B cell (primary cell): ENCODE measurements around the gene CRYBG2. TPM values are rescaled to one million over a fixed set of nuclear protein-coding genes. Genes with fewer than 3 reads are reported as not detected.
A peak's percentile ranks its signal among the peaks of the same experiment; 100 is the strongest.

Experiments
- ATAC-seq: fragments of 200-7000 bp; cut with Tn5 transposase; one replicate; pipeline ENCODE4 v1.10.0; 2021; ENCODE audit warnings: low read depth, mild to moderate bottlenecking, moderate number of reproducible peaks, moderate library complexity
- CTCF ChIA-PET: fragments of 350-600 bp; sonication (Branson Sonifier 250); formaldehyde crosslinking; loops from one replicate; lab custom pipeline; 2021; ENCODE audit warnings: antibody characterized with exemption, inconsistent platforms; lab: Charles Lee
- POLR2A ChIA-PET: fragments of 350-600 bp; sonication (Branson Sonifier 250); formaldehyde crosslinking; loops from one replicate; lab custom pipeline; 2021; ENCODE audit warnings: antibody characterized with exemption; lab: Charles Lee
- DNase-seq: peaks from one replicate; pipeline ENCODE4 v3.0.0; 2013
- H2AFZ ChIP-seq: 2 replicates; pipeline ENCODE4 v1.6.1; 2012; ENCODE audit warnings: mild to moderate bottlenecking, low read depth, low read length; ENCODE audit not compliant: insufficient read depth, poor library complexity, severe bottlenecking
- H3K27ac ChIP-seq, 2 donors: 1 replicate in 1 of 2; 2 replicates in 1 of 2; pipeline ENCODE4 v1.5.1; 2012 to 2013; ENCODE audit warnings: low read length in 2 of 2, mild to moderate bottlenecking in 2 of 2, moderate library complexity in 1 of 2
- H3K27me3 ChIP-seq, 4 experiments: fragments of 200-600 bp in 1 of 4; sonication (generic) in 1 of 4; replicated peaks in 1 of 4; 1 replicate in 2 of 4; 2 replicates in 2 of 4; pipeline versions ENCODE4 v1.6.1 to v1.7.0; 2013 to 2016; ENCODE audit warnings: low read length in 3 of 4, mild to moderate bottlenecking in 2 of 4, mixed read lengths in 1 of 4, moderate library complexity in 1 of 4; ENCODE audit not compliant: insufficient read depth in 4 of 4, control insufficient read depth in 3 of 4; ENCODE audit errors: control extremely low read depth in 1 of 4
- H3K36me3 ChIP-seq, 2 experiments: replicated peaks in 1 of 2; 1 replicate in 1 of 2; 2 replicates in 1 of 2; pipeline versions ENCODE4 v1.6.1 to v1.7.1; 2013; ENCODE audit warnings: low read length in 1 of 2; ENCODE audit not compliant: insufficient read depth in 2 of 2, control insufficient read depth in 1 of 2; ENCODE audit errors: control extremely low read depth in 1 of 2, extremely low read depth in 1 of 2
- H3K4me1 ChIP-seq, 2 donors: fragments of 200-600 bp in 1 of 2; sonication (generic) in 1 of 2; 1 replicate in 1 of 2; 2 replicates in 1 of 2; pipeline versions ENCODE4 v1.5.1 to v1.6.1; 2013 to 2017; ENCODE audit warnings: low read length in 2 of 2; ENCODE audit not compliant: control insufficient read depth in 2 of 2, insufficient read depth in 2 of 2
- H3K4me2 ChIP-seq: replicated peaks from 2 replicates; pipeline ENCODE3; 2012; ENCODE audit warnings: mild to moderate bottlenecking, low read depth, low read length; ENCODE audit not compliant: poor library complexity, severe bottlenecking
- H3K4me3 ChIP-seq, 5 experiments: fragments of 200-600 bp in 1 of 5; sonication (generic) in 1 of 5; 1 replicate in 3 of 5; 2 replicates in 2 of 5; pipeline versions ENCODE4 v1.5.1 to v1.7.0; 2011 to 2016; ENCODE audit warnings: low read length in 4 of 5, mild to moderate bottlenecking in 4 of 5, low read depth in 2 of 5, control low read depth in 1 of 5, moderate library complexity in 1 of 5; ENCODE audit not compliant: insufficient read depth in 1 of 5; ENCODE audit errors: control extremely low read depth in 1 of 5, extremely low read depth in 1 of 5
- H3K79me2 ChIP-seq: fragments of 200-600 bp; sonication (generic); one replicate; pipeline ENCODE4 v1.6.0; 2016; ENCODE audit warnings: low read length; ENCODE audit not compliant: control insufficient read depth, insufficient read depth
- H3K9ac ChIP-seq: fragments of 200-600 bp; sonication (generic); 2 replicates; pipeline ENCODE4 v1.6.1; 2017; ENCODE audit warnings: mild to moderate bottlenecking, low read length, moderate library complexity
- H3K9me3 ChIP-seq, 3 donors: one replicate each; pipeline versions ENCODE4 v1.6.1 to v1.7.1; 2013; ENCODE audit warnings: low read length in 2 of 3; ENCODE audit not compliant: control insufficient read depth in 2 of 3, insufficient read depth in 1 of 3; ENCODE audit errors: control extremely low read depth in 1 of 3
- H4K20me1 ChIP-seq: 2 replicates; pipeline ENCODE4 v1.6.0; 2012; ENCODE audit warnings: mild to moderate bottlenecking, low read length; ENCODE audit not compliant: insufficient read depth, control insufficient read depth, poor library complexity, severe bottlenecking
- H3K27ac Mint-ChIP-seq: one replicate; pipeline ENCODE4 v1.8.0; 2021; ENCODE audit warnings: mixed read lengths
- H3K27me3 Mint-ChIP-seq: one replicate; pipeline ENCODE4 v1.8.0; 2021; ENCODE audit warnings: mixed read lengths
- H3K4me1 Mint-ChIP-seq: one replicate; pipeline ENCODE4 v1.8.0; 2021; ENCODE audit warnings: mixed read lengths
- H3K4me3 Mint-ChIP-seq: one replicate; pipeline ENCODE4 v1.8.0; 2021; ENCODE audit warnings: mixed read lengths
- H3K9me3 Mint-ChIP-seq: one replicate; pipeline ENCODE4 v1.8.0; 2022; ENCODE audit warnings: mixed read lengths; ENCODE audit not compliant: insufficient read depth
- EZH2 ChIP-seq: IDR thresholded peaks from 2 replicates; pipeline ENCODE4 v1.6.1; 2012; ENCODE audit warnings: borderline replicate concordance, low read depth, mild to moderate bottlenecking, moderate library complexity, low read length; ENCODE audit not compliant: insufficient read depth, poor library complexity, severe bottlenecking
- WGBS: methylation state at CpG from one replicate; pipeline ENCODE4 v1.1.5; 2013; ENCODE audit warnings: missing lambda C conversion rate; ENCODE audit not compliant: insufficient coverage; 5-methylcytosine and 5-hydroxymethylcytosine counted together
- intact Hi-C: fragments of 100-400 bp; cut with micrococcal nuclease; formaldehyde crosslinking; loops from one replicate; pipeline ENCODE4 v1.10.0; 2022
- polyA plus RNA-seq: library from polyadenylated mRNA; depleted of rRNA; stranded (reverse); fragments of >200 nt; gene quantifications from 2 replicates; pipeline ENCODE4 v1.2.3, GENCODE V29; 2012
- total RNA-seq, 2 donors: library from RNA; stranded (reverse); fragments of 120-200 nt in 1 of 2; gene quantifications; 1 replicate in 1 of 2; 2 replicates in 1 of 2; pipeline versions ENCODE4 v1.2.3 to v1.2.4, GENCODE V29; 2013 to 2022
- TF ChIP-seq, protein P1 (sequence below): fragments of 200-600 bp; IDR thresholded peaks from one replicate; pipeline ENCODE4 v1.8.0; 2022; ENCODE audit warnings: antibody characterized with exemption, mild to moderate bottlenecking

CRYBG2 gene
- total and polyA plus RNA-seq, 2 donors (not counting 1 experiment from before 2014, with no cell fraction given): 3.3 to 5.3 TPM

DNA sequence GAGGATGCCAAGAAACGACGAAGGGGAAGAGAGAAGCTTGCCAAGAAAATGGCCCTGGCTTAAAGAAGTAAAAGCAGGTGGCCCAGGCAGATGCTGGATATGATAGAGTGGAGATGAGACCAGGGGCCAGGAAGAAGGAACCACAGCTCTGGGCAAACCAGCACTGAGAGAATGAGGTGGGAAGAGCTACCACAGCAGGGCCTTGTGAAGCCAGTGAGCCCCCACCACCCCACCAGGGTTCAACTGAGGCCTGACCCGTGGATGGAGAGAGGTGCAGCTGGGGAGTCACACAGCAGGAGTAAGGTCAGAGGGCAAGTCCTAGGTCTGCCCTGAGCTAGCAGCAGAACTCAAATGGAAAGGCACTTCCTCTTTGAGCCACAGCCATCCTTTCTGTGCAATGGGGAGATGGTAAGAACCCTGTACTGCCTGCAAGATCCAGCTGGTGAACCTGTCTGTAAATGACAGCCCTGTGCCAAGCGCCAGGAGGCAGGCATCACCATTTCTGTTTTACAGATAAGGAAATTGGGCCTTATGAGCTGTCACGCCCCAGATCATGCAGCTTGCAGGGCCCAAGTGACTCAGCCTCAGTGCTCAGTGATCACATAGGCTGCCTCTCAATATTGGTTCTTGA is 65.5 kb downstream of the CRYBG2 start:
- no peaks in the 10 kb centered on the region for H3K9me3 Mint-ChIP-seq
- no peak overlapping the region for H3K9ac ChIP-seq
- peaks cover 23% of the 10 kb centered on the region for H3K79me2 ChIP-seq
- peak overlapping the region; percentile 97 for H3K27ac Mint-ChIP-seq
- intact Hi-C loops: loop anchor here (5.0 to 10.0 kb wide), 3 partner anchors 56 to 1886 kb away; partner anchors contain the start of genes CEP85, HMGN2 and PTAFR
- TF ChIP-seq, protein P1, sequence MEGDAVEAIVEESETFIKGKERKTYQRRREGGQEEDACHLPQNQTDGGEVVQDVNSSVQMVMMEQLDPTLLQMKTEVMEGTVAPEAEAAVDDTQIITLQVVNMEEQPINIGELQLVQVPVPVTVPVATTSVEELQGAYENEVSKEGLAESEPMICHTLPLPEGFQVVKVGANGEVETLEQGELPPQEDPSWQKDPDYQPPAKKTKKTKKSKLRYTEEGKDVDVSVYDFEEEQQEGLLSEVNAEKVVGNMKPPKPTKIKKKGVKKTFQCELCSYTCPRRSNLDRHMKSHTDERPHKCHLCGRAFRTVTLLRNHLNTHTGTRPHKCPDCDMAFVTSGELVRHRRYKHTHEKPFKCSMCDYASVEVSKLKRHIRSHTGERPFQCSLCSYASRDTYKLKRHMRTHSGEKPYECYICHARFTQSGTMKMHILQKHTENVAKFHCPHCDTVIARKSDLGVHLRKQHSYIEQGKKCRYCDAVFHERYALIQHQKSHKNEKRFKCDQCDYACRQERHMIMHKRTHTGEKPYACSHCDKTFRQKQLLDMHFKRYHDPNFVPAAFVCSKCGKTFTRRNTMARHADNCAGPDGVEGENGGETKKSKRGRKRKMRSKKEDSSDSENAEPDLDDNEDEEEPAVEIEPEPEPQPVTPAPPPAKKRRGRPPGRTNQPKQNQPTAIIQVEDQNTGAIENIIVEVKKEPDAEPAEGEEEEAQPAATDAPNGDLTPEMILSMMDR: no peak
- TF ChIP-seq EZH2: no peak
- peak; percentile 77 for DNase-seq
- peak overlapping the region; percentile 86 for H3K4me3 Mint-ChIP-seq
- 4% methylated on average over 4 of the region's 5 CpGs for WGBS
- CTCF ChIA-PET: interaction anchor here (1.3 to 26.4 kb wide), 12 partner anchors 9 to 169 kb away, joined by 3 to 1400 read pairs (median 5); partner anchors contain the start of genes CD52, CEP85, SH3BGRL3 and UBXN11
- H3K4me2 ChIP-seq: peak overlapping the region; percentile 65
- peak overlapping the region in 3 of 5 experiments; percentile 5 to 44 (median 19) for H3K4me3 ChIP-seq
- ATAC-seq: peak; percentile 3
- H3K27ac ChIP-seq: peak overlapping the region; percentile 93 to 96
- H3K27me3 Mint-ChIP-seq: no peaks in the 10 kb centered on the region
- no peaks in the 10 kb centered on the region for H3K9me3 ChIP-seq
- H3K4me1 Mint-ChIP-seq: peaks cover 95% of the 10 kb centered on the region
- H3K4me1 ChIP-seq: peaks cover 98 to 100% of the 10 kb centered on the region in 2 donors
- no peak overlapping the region for H2AFZ ChIP-seq
- no peaks in the 10 kb centered on the region for H3K36me3 ChIP-seq
- H4K20me1 ChIP-seq: no peaks in the 10 kb centered on the region
- POLR2A ChIA-PET: interaction anchor here (0.9 to 21.9 kb wide), 12 partner anchors 8 to 143 kb away, joined by 3 to 1239 read pairs (median 6); partner anchors contain the start of genes CD52, DHDDS, SH3BGRL3 and UBXN11
- H3K27me3 ChIP-seq: no peaks in the 10 kb centered on the region
